Measurements from ENCODE around the gene G0S2.

DNA sequence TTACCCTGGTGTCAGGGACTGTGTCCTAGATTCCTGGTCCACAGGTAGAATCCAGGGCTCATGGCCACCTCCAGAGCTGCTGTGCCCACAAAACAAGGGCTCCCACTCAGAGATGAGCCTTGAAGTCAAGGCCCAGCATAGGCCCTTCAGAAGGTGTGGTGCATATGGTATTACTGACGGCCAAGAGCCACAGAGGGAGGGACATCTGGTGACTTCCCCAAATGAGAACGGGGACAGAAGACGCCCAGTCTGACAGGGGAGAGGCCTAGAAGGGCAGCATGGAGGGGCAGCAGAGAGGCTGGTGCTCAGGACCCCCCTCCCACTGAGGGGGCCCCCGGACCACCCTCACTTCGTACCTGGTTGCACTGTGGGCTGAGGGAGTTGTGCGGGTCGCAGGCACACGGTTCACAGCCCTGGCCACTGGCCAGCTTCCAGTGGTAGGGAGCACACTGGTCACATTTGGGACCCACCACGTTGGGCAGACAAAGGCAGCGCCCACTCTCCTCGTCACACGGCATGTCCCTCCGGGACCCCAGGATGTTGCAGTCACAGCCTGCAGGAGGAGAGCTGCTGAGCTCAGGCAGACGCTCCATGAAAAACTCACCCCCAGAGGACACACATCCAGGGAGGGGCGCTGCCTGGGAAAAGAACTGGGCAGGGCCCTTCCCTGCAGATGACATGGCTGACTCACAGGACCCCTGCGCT is 48.0 kb upstream of the G0S2 start:
- TF ChIP-seq, protein P1, sequence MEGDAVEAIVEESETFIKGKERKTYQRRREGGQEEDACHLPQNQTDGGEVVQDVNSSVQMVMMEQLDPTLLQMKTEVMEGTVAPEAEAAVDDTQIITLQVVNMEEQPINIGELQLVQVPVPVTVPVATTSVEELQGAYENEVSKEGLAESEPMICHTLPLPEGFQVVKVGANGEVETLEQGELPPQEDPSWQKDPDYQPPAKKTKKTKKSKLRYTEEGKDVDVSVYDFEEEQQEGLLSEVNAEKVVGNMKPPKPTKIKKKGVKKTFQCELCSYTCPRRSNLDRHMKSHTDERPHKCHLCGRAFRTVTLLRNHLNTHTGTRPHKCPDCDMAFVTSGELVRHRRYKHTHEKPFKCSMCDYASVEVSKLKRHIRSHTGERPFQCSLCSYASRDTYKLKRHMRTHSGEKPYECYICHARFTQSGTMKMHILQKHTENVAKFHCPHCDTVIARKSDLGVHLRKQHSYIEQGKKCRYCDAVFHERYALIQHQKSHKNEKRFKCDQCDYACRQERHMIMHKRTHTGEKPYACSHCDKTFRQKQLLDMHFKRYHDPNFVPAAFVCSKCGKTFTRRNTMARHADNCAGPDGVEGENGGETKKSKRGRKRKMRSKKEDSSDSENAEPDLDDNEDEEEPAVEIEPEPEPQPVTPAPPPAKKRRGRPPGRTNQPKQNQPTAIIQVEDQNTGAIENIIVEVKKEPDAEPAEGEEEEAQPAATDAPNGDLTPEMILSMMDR (IDR thresholded peaks at IDR 0.05), result no peak
- no peak for TF ChIP-seq POLR2AphosphoS5 (IDR thresholded peaks at IDR 0.05)
- no peak for TF ChIP-seq POLR2A (IDR thresholded peaks at IDR 0.05)
- no peak for TF ChIP-seq EP300 (IDR thresholded peaks at IDR 0.05; ENCODE audit: low read depth)

All from transverse colon (tissue), 4 donors.